GM18867 (cell line): ENCODE measurements around the gene DLX1.
"Not testable (repeated sequence)": the region's sequence is repeated elsewhere in the genome, so short reads cannot be mapped to it uniquely, and the experiment has no call there.

ENCODE experiments used
- ATAC-seq: cut with Tn5 transposase; IDR thresholded peaks from one replicate; pipeline ENCODE4 v1.9.1; 2021; ENCODE audit warnings: mild to moderate bottlenecking, moderate library complexity; ENCODE audit not compliant: unreplicated experiment

The DLX1 gene

DNA sequence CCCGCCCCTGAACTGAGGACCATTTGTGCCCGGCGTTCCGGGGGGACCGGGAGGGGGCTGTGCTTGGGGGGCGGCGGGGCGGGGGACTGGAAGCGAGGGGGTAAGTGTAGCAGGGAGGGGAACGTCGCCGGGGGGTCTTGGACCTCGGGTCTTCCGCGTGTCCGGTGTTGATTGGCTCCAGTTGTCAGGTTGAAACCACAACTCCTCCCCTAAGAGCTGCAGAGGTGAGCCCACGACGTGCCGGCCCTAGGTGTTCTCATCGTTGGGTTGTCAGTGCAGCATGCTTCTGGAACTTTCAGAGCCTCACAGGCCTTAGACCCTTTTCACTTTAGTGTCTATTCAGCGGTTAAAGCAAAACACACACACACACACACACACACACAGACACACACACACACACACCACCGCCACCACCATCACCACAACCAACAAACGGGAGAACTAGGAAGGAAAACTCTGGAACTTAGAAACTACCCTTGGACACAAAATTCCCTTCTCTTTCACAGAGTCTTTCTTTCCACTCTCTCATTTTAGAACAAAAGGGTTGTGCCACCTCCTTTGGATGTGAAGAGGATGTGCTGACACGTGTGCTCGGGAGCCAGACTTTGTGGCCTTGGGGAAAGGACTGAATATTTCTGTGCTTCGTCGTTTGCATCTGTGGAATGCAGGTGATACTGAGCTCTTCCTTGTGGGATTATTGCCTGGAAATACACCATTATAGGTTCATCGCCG, 24.1 kb downstream of the DLX1 start:
- ATAC-seq: no peak

- ATAC-seq: no peak
These were observed 24.9 kb downstream of the DLX1 start for GRCh38 chr2:172109988-172110811.

- no peak for ATAC-seq
These were observed 28.3 kb downstream of the DLX1 start for GRCh38 chr2:172113617-172114016.

GRCh38 chr2:172114176-172114575, 28.9 kb downstream of the DLX1 start:
- not testable (repeated sequence) for ATAC-seq

DNA sequence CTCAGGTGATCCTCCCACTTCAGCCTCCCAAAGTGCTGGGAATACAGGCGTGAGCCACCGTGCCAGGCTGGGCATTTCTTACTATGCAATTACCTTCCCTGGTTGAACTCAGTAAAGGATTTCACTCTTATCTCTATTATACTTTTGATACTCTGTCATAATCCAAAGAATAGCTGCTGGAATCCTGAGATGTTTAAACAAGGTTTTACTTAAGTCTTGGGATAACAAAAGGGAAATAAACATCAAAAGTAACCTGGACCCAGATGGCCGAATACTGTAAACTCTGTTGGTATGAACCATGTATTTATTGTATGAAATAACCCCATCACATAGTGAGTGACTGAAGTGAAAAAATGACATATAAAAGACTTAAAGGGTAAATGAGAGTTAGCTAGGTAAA, 29.3 kb downstream of the DLX1 start:
- ATAC-seq: no peak

GRCh38 chr2:172116107-172116506, 30.8 kb downstream of the DLX1 start:
- ATAC-seq: no peak

GRCh38 chr2:172119089-172119488, 33.8 kb downstream of the DLX1 start:
- ATAC-seq: no peak

- ATAC-seq: no peak
These were observed 34.8 kb downstream of the DLX1 start for GRCh38 chr2:172120118-172120517.

- ATAC-seq: no peak
These were observed 43.2 kb downstream of the DLX1 start for GRCh38 chr2:172128484-172128883.

DNA sequence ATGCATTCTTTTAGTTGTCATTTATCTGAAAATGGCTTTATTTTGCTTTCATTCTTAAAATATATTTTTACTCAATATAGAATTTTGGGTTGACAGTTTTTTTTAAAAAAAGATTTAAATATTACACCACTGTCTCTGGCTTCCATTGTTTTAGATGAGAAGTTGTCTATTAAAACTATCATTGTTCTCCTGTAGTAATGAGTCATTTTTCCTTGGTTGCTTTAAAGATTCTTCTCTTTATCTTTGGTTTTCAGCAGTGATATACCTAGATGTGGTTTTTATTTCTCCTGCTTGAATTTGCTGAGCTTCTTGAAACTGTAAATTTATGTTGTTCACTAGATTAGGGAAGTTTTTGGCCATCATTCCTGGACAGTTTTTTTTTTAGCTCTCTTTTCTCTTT, 44.1 kb downstream of the DLX1 start:
- no peak for ATAC-seq

- no peak for ATAC-seq
These were observed 46.6 kb downstream of the DLX1 start for GRCh38 chr2:172131713-172132555.

DNA sequence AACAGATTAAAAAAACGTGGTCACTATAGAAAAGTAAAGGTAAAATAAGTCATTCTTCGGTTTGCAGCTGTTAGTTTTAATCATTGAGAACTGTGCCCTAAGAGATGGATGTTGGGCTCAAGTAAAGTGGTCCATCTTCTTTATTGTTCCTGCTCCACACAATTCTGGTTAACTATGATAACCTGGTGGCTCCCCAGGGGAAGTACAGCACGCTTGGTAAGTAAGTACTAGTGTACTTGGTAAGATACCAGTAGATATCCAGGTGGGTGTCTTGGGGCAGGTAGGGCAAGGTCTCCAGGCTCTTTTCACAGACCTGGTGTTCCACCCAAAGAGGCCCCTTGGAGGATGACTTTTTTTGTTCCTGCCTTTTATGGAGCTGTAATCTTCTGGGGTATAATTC, 49.0 kb downstream of the DLX1 start:
- no peak for ATAC-seq

GRCh38 chr2:172135446-172135845, 50.1 kb downstream of the DLX1 start:
- no peak for ATAC-seq

DNA sequence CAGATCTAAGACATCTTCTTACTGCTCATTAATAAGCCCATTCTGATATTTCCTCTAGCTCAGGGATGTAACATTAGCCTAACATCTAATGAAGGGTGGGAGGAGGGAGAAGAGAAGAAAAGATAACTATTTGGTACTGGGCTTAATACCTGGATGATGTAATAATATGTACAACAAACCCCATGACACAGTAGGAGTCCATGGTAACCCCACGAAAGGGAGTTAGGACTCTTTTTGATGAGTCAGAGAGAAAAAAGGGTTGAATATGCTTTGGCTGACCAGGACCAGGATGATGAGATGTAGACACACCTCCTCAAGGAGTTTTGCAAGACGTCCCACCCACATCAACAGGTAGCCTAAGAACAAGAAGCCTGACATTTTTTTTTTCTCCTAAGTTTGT, 51.8 kb downstream of the DLX1 start:
- ATAC-seq: no peak

DNA sequence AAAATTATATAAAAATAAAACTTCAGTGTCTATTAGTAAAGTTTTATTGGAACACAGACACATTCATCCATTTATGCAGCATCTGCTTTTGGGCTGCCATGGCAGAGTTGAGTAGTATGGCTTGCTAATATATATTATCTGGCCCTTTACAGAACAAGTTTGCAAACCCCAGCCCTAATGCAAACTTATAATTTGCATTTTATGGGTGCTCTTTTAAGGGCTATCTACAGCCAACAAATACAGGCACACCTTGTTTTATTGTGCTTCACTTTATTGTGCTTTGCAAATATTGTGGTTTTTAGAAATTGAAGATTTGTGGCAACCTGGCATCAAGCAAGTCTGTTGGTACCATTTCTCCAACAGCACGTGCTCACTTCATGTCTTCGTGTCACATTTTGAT, 52.6 kb downstream of the DLX1 start:
- no peak for ATAC-seq

DNA sequence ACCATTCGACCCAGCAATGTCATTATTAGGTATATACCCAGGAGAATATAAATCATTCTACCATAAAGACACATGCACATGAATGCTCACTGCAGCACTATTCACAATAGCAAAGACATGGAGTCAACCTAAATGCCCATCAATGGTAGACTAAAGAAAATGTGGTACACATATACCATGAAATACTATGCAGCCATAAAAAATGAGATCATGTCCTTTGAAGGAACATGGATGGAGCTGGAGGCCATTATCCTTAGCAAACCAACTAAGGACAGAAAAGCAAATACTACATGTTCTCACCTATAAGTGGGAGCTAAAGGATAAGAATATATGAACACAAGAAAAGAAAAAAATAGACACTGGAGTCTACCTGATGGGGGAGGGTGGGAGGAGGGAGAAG, 53.4 kb downstream of the DLX1 start:
- not testable (repeated sequence) for ATAC-seq
